Measurements from ENCODE around the gene LST1. TPM values are rescaled to one million over a fixed set of nuclear protein-coding genes. Genes with fewer than 3 reads are reported as not detected.

Gene LST1
- polyA plus RNA-seq, 1 experiment: not detected

DNA sequence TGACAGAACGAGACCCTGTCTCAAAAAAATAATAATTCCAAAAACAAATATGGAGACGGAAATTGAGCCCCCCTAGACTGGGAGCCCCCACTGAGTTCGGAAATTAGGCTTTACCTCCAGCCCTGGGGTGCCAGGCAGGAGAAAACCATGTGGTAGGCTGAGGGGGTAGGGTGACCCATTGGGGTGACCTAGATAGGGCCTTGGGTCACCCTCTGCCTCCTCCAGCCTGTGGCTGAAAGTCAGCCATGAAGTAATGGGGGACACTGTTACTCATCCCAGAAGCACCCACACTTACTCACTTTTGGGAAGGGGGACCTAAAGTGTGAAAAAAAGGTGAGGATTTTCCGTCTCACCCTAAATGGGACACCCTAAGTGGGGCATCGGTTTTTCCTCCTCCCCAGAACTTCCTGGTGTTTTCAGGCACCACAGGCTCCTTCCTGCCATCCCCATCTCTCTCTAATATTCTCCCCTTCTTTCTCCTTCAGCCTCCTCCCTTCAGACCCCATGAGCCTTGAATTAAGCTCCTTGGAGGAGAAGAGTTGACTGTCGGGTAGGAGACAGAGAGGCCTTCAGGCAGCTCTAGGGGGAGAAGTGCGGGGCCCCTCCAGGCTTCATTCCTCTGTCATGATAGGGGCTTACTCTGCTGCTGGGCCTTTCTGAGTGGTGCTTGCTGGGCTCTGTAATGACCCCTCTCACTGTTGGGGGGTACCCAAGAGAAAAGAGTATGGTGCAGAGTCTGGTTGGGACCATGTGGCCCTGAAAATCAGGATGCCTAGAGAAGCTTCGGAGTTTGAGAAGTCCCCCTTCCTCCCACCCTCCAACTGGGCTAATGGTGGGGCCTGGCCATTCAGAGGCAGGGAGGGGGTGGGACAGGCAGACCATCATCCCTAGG is 6.3 kb upstream of the LST1 start:
- Histone ChIP-seq H3K4me3 (ENCODE audit: low read depth, low read length) (no peak overlapping the region), H3K27me3 (ENCODE audit: control insufficient read depth, insufficient read depth, low read length) (peaks cover 16% of the 10 kb centered on the region), H3K27ac (ENCODE audit: low read depth, low read length) (no peak overlapping the region), H3K9me3 (ENCODE audit: control insufficient read depth, insufficient read depth, low read length) (no peaks in the 10 kb centered on the region; the same call in 1 of the 2 replicates)
- ChIA-PET POLR2A (interaction anchor here (0.7 kb wide), 1 partner anchor 556 kb away, joined by 3 read pairs; no protein-coding TSS in a partner anchor), CTCF (interaction anchor here (0.9 to 9.5 kb wide), 15 partner anchors 10 to 38 kb away, joined by 4 to 132 read pairs (median 7); partner anchors contain the start of genes ATP6V1G2, DDX39B, NCR3 and NFKBIL1)
- DNase-seq (ENCODE audit: low read depth, low spot score): no peak
- TF ChIP-seq CTCF (IDR thresholded peaks at IDR 0.05; ENCODE audit: low read depth, low read length): no peak

- no peaks in the 10 kb centered on the region; the same call in 1 of the 2 replicates for H3K9me3 ChIP-seq (ENCODE audit: control insufficient read depth, insufficient read depth, low read length)
- no peak for TF ChIP-seq CTCF (IDR thresholded peaks at IDR 0.05; ENCODE audit: low read depth, low read length)
- peaks cover 10% of the 10 kb centered on the region for H3K27me3 ChIP-seq (ENCODE audit: control insufficient read depth, insufficient read depth, low read length)
- H3K27ac ChIP-seq (ENCODE audit: low read depth, low read length): no peak overlapping the region
- CTCF ChIA-PET: interaction anchor here (0.9 to 9.5 kb wide), 16 partner anchors 10 to 39 kb away, joined by 3 to 132 read pairs (median 6); partner anchors contain the start of genes ATP6V1G2, DDX39B, NCR3 and NFKBIL1
- H3K4me3 ChIP-seq (ENCODE audit: low read depth, low read length): peak overlapping the region; percentile 86
- DNase-seq (ENCODE audit: low read depth, low spot score): no peak
- POLR2A ChIA-PET: interaction anchor here (0.6 to 0.7 kb wide), 2 partner anchors 38 to 556 kb away, joined by 3 to 5 read pairs; no protein-coding TSS in a partner anchor
Measured at GRCh38 chr6:31580438-31580740, 5.7 kb upstream of the LST1 start.

- DNase-seq (ENCODE audit: low read depth, low spot score): peak; percentile 42
- H3K4me3 ChIP-seq (ENCODE audit: low read depth, low read length): peak overlapping the region; percentile 86
- TF ChIP-seq CTCF (IDR thresholded peaks at IDR 0.05; ENCODE audit: low read depth, low read length): peak; percentile 87
- ChIA-PET CTCF (interaction anchor here (0.9 to 9.5 kb wide), 17 partner anchors 9 to 40 kb away, joined by 3 to 132 read pairs (median 5); partner anchors contain the start of genes ATP6V1G2, DDX39B, NCR3 and NFKBIL1), POLR2A (interaction anchor here (0.5 to 0.7 kb wide), 3 partner anchors 38 to 555 kb away, joined by 3 to 5 read pairs (median 3); partner anchors contain the start of gene ATF6B)
- peaks cover 5% of the 10 kb centered on the region for H3K27me3 ChIP-seq (ENCODE audit: control insufficient read depth, insufficient read depth, low read length)
- no peaks in the 10 kb centered on the region; the same call in 1 of the 2 replicates for H3K9me3 ChIP-seq (ENCODE audit: control insufficient read depth, insufficient read depth, low read length)
- peak overlapping the region; percentile 57 for H3K27ac ChIP-seq (ENCODE audit: low read depth, low read length)
Measured at GRCh38 chr6:31580807-31581433, 5.2 kb upstream of the LST1 start.

DNA sequence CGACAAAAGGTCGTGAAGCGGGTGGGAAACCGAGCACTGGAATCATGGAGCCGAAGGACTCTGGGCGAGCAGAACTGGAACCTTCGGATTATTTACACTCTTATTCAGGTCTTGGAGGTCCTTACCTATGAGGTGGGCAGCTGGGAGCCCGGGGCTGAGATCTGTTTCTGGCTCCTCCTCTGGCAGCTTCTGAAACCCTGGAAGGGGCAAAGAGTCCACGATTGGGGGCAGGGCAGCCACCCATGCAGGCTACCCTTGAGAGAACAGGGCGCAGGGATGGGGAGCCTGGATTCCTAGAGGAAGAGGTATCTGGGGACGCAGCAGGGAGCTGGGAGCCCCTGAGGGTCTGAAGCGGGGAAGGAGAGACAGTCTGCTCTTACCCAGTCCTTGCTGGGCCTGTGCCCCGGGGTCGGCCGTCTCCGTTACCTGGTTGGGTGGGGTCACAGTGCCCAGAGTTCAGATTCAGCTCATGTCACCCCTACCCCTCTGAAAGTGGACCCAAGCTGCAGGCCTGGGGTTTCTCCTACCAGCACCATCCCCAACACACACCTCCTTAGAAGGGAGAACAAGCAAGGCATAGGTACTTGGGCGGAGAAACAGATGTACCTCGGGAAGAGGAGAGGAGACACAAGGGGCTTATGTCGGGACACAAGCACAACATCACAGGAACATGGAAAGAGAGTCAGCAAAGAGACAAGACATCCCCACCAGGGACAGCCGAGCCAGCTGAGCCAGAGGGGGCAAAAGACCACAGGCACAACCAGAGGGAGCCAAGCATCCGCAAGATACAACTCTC is 4.4 kb upstream of the LST1 start:
- POLR2A ChIA-PET: interaction anchor here (0.5 kb wide), 1 partner anchor 547 kb away, joined by 3 read pairs; the partner anchor contains the start of gene ATF6B
- no peak for DNase-seq (ENCODE audit: low read depth, low spot score)
- CTCF ChIA-PET: interaction anchor here (0.6 to 9.5 kb wide), 11 partner anchors 9 to 103 kb away, joined by 3 to 132 read pairs (median 8); partner anchors contain the start of genes ATP6V1G2, NCR3 and NFKBIL1
- H3K9me3 ChIP-seq (ENCODE audit: control insufficient read depth, insufficient read depth, low read length): no peaks in the 10 kb centered on the region; the same call in 1 of the 2 replicates
- no peak for TF ChIP-seq CTCF (IDR thresholded peaks at IDR 0.05; ENCODE audit: low read depth, low read length)
- H3K27ac ChIP-seq (ENCODE audit: low read depth, low read length): no peak overlapping the region
- peak overlapping the region; percentile 86 for H3K4me3 ChIP-seq (ENCODE audit: low read depth, low read length)
- H3K27me3 ChIP-seq (ENCODE audit: control insufficient read depth, insufficient read depth, low read length): peaks cover 3% of the 10 kb centered on the region
